Measurements from ENCODE around the gene STAC2.
A peak's percentile ranks its signal among the peaks of the same experiment; 100 is the strongest.

Gene STAC2

GRCh38 chr17:39167476-39167875 is 58.3 kb downstream of the STAC2 start:
- no peak overlapping the region for H3K4me3 ChIP-seq (ENCODE audit: low read length)
- H3K9ac ChIP-seq (ENCODE audit: low read length), result no peak overlapping the region
- H4K5ac ChIP-seq (ENCODE audit: low read length), result no peak overlapping the region
- no peak overlapping the region for H3K4ac ChIP-seq (ENCODE audit: low read depth, low read length)
- no peak overlapping the region for H3K56ac ChIP-seq (ENCODE audit: low read length)
- no peak overlapping the region for H3K18ac ChIP-seq (ENCODE audit: low read length)
- no peak overlapping the region for H2BK5ac ChIP-seq (ENCODE audit: low read length)
- H2AK5ac ChIP-seq (ENCODE audit: low read length), result no peak overlapping the region
- no CpG with 5 or more reads among the region's 2 CpGs for WGBS (ENCODE audit: extremely low coverage, insufficient coverage, low lambda C conversion rate)
- H3K79me1 ChIP-seq (ENCODE audit: low read length), result no peaks in the 10 kb centered on the region
- H3K27me3 ChIP-seq (ENCODE audit: insufficient read depth, low read length, poor library complexity), result peaks cover 10% of the 10 kb centered on the region
- H2BK15ac ChIP-seq (replicated peaks; ENCODE audit: low read depth), result no peak overlapping the region
- H3K4me2 ChIP-seq (ENCODE audit: low read length), result no peak overlapping the region
- H2BK120ac ChIP-seq (ENCODE audit: low read depth, low read length), result no peak overlapping the region
- no peak overlapping the region for H3K23ac ChIP-seq (ENCODE audit: low read length)
- no peaks in the 10 kb centered on the region for H3K79me2 ChIP-seq (ENCODE audit: control insufficient read depth, insufficient read depth, low read length)
- H3K36me3 ChIP-seq (ENCODE audit: control insufficient read depth, insufficient read depth, low read length), result no peaks in the 10 kb centered on the region
- H3K4me1 ChIP-seq (ENCODE audit: control insufficient read depth, low read depth, low read length), result no peaks in the 10 kb centered on the region
- DNase-seq, result no peak
- H3K27ac ChIP-seq (ENCODE audit: low read depth, low read length), result no peak overlapping the region
- no peak overlapping the region for H4K8ac ChIP-seq (ENCODE audit: low read depth, low read length)

GRCh38 chr17:39166437-39167335 is 59.1 kb downstream of the STAC2 start:
- Histone ChIP-seq H3K4ac (ENCODE audit: low read depth, low read length) (no peak overlapping the region), H3K4me1 (ENCODE audit: control insufficient read depth, low read depth, low read length) (no peaks in the 10 kb centered on the region), H3K36me3 (ENCODE audit: control insufficient read depth, insufficient read depth, low read length) (no peaks in the 10 kb centered on the region), H4K5ac (ENCODE audit: low read length) (no peak overlapping the region), H2BK120ac (ENCODE audit: low read depth, low read length) (no peak overlapping the region), H2BK15ac (replicated peaks; ENCODE audit: low read depth) (no peak overlapping the region), H2BK5ac (ENCODE audit: low read length) (no peak overlapping the region), H3K27ac (ENCODE audit: low read depth, low read length) (no peak overlapping the region), H3K27me3 (ENCODE audit: insufficient read depth, low read length, poor library complexity) (peaks cover 10% of the 10 kb centered on the region), H3K4me2 (ENCODE audit: low read length) (no peak overlapping the region), H3K23ac (ENCODE audit: low read length) (no peak overlapping the region), H3K79me2 (ENCODE audit: control insufficient read depth, insufficient read depth, low read length) (no peaks in the 10 kb centered on the region), H3K9ac (ENCODE audit: low read length) (no peak overlapping the region), H3K56ac (ENCODE audit: low read length) (no peak overlapping the region), H4K8ac (ENCODE audit: low read depth, low read length) (no peak overlapping the region), H3K4me3 (ENCODE audit: low read length) (no peak overlapping the region), H3K18ac (ENCODE audit: low read length) (no peak overlapping the region), H2AK5ac (ENCODE audit: low read length) (no peak overlapping the region), H3K79me1 (ENCODE audit: low read length) (no peaks in the 10 kb centered on the region)
- DNase-seq, result no peak
- WGBS (ENCODE audit: extremely low coverage, insufficient coverage, low lambda C conversion rate), result no CpG with 5 or more reads among the region's 7 CpGs

DNA sequence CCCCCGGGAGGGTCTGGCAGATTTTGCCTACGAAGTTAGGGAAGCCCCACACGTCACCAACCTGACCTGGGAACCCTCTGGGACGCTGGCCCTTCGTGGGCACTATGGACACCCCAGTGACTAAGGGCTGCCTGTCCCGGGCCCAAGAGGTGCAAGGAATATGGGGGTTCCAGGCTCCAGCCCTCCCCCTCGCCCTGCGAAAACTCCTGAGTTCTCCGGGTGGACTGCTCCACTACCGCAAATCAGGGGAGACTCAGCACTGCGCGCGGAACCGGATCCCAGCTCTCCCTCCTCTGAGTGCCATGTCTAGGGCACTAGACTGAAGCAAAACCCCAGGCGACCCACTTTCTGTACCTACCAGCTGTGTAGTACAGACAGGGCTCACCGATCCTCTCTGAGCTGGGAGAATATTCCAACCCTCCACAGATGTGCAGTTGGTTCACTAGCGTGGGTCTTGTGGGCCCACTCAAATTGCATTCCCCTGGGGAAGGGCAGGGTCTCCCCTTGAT is 59.9 kb downstream of the STAC2 start, which contains the start of gene ARL5C:
ARL5C (minus strand) TSS at position 321 of the 509 bp plus-strand sequence. CDS start 401 bp downstream, outside the sequence.
- H3K18ac ChIP-seq (ENCODE audit: low read length), result no peak within 1 kb of the TSS
- H2BK15ac ChIP-seq (replicated peaks; ENCODE audit: low read depth), result no peak within 1 kb of the TSS
- H3K23ac ChIP-seq (ENCODE audit: low read length), result no peak within 1 kb of the TSS
- H4K8ac ChIP-seq (ENCODE audit: low read depth, low read length), result no peak within 1 kb of the TSS
- H3K4me2 ChIP-seq (ENCODE audit: low read length), result peak within 1 kb of the TSS; percentile 90
- H3K27me3 ChIP-seq (ENCODE audit: insufficient read depth, low read length, poor library complexity), result peaks cover 10% of the 10 kb centered on the region
- H3K79me1 ChIP-seq (ENCODE audit: low read length), result no peaks in the 10 kb centered on the region
- peak within 1 kb of the TSS; percentile 89 for H3K56ac ChIP-seq (ENCODE audit: low read length)
- H2AK5ac ChIP-seq (ENCODE audit: low read length), result no peak within 1 kb of the TSS
- DNase-seq, result no peak
- H2BK120ac ChIP-seq (ENCODE audit: low read depth, low read length), result no peak within 1 kb of the TSS
- WGBS (ENCODE audit: extremely low coverage, insufficient coverage, low lambda C conversion rate), result no CpG with 5 or more reads among the region's 17 CpGs
- H3K36me3 ChIP-seq (ENCODE audit: control insufficient read depth, insufficient read depth, low read length), result no peaks in the 10 kb centered on the region
- H3K79me2 ChIP-seq (ENCODE audit: control insufficient read depth, insufficient read depth, low read length), result no peaks in the 10 kb centered on the region
- peak within 1 kb of the TSS; percentile 62 for H3K9ac ChIP-seq (ENCODE audit: low read length)
- no peak within 1 kb of the TSS for H3K4ac ChIP-seq (ENCODE audit: low read depth, low read length)
- H3K4me1 ChIP-seq (ENCODE audit: control insufficient read depth, low read depth, low read length), result no peaks in the 10 kb centered on the region
- H4K5ac ChIP-seq (ENCODE audit: low read length), result no peak within 1 kb of the TSS
- H3K27ac ChIP-seq (ENCODE audit: low read depth, low read length), result no peak within 1 kb of the TSS
- H2BK5ac ChIP-seq (ENCODE audit: low read length), result no peak within 1 kb of the TSS
- H3K4me3 ChIP-seq (ENCODE audit: low read length), result peak within 1 kb of the TSS; percentile 46

GRCh38 chr17:39165178-39165840 is 60.4 kb downstream of the STAC2 start:
- no peak overlapping the region for H2AK5ac ChIP-seq (ENCODE audit: low read length)
- peak overlapping the region; percentile 62 for H3K9ac ChIP-seq (ENCODE audit: low read length)
- H3K79me1 ChIP-seq (ENCODE audit: low read length), result no peaks in the 10 kb centered on the region
- H3K79me2 ChIP-seq (ENCODE audit: control insufficient read depth, insufficient read depth, low read length), result no peaks in the 10 kb centered on the region
- no peak overlapping the region for H2BK5ac ChIP-seq (ENCODE audit: low read length)
- no peak overlapping the region for H2BK15ac ChIP-seq (replicated peaks; ENCODE audit: low read depth)
- H4K5ac ChIP-seq (ENCODE audit: low read length), result no peak overlapping the region
- no peak overlapping the region for H3K23ac ChIP-seq (ENCODE audit: low read length)
- no peak overlapping the region for H3K4ac ChIP-seq (ENCODE audit: low read depth, low read length)
- no peaks in the 10 kb centered on the region for H3K4me1 ChIP-seq (ENCODE audit: control insufficient read depth, low read depth, low read length)
- peak overlapping the region; percentile 90 for H3K4me2 ChIP-seq (ENCODE audit: low read length)
- DNase-seq, result no peak
- no CpG with 5 or more reads among the region's 51 CpGs for WGBS (ENCODE audit: extremely low coverage, insufficient coverage, low lambda C conversion rate)
- peak overlapping the region; percentile 46 for H3K4me3 ChIP-seq (ENCODE audit: low read length)
- H3K18ac ChIP-seq (ENCODE audit: low read length), result no peak overlapping the region
- H3K56ac ChIP-seq (ENCODE audit: low read length), result peak overlapping the region; percentile 89
- no peak overlapping the region for H2BK120ac ChIP-seq (ENCODE audit: low read depth, low read length)
- peaks cover 10% of the 10 kb centered on the region for H3K27me3 ChIP-seq (ENCODE audit: insufficient read depth, low read length, poor library complexity)
- H3K27ac ChIP-seq (ENCODE audit: low read depth, low read length), result no peak overlapping the region
- no peaks in the 10 kb centered on the region for H3K36me3 ChIP-seq (ENCODE audit: control insufficient read depth, insufficient read depth, low read length)
- H4K8ac ChIP-seq (ENCODE audit: low read depth, low read length), result no peak overlapping the region

DNA sequence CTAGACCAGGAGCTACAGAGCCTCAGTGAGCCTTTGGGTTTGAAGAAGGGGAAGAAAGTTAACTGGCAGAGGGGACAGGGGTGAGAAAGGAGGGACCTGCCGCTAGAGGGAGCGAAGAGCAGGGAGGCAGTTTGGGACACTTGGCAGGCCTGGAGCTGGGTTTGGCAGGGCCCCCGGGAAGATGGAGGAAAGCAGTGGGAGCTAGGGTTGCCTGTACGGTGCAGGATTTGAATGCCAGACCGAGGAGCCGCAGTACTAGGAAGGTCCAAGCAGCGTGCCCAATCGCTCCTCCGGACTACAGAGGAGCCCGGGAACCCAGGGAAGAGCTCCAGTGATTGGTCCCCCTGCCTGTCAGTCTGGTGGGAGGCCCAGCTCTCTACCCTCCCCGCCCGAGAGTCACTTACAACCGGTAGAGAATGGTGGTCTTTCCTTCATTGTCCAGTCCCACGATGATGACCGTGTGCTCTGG is 61.0 kb downstream of the STAC2 start:
- H3K9ac ChIP-seq (ENCODE audit: low read length), result peak overlapping the region; percentile 62
- H2AK5ac ChIP-seq (ENCODE audit: low read length), result no peak overlapping the region
- no peak overlapping the region for H4K8ac ChIP-seq (ENCODE audit: low read depth, low read length)
- peaks cover 10% of the 10 kb centered on the region for H3K27me3 ChIP-seq (ENCODE audit: insufficient read depth, low read length, poor library complexity)
- H2BK120ac ChIP-seq (ENCODE audit: low read depth, low read length), result no peak overlapping the region
- no peak overlapping the region for H3K4ac ChIP-seq (ENCODE audit: low read depth, low read length)
- no CpG with 5 or more reads among the region's 15 CpGs for WGBS (ENCODE audit: extremely low coverage, insufficient coverage, low lambda C conversion rate)
- no peak overlapping the region for H3K23ac ChIP-seq (ENCODE audit: low read length)
- no peak overlapping the region for H4K5ac ChIP-seq (ENCODE audit: low read length)
- H3K18ac ChIP-seq (ENCODE audit: low read length), result no peak overlapping the region
- H3K27ac ChIP-seq (ENCODE audit: low read depth, low read length), result no peak overlapping the region
- H3K79me2 ChIP-seq (ENCODE audit: control insufficient read depth, insufficient read depth, low read length), result no peaks in the 10 kb centered on the region
- no peaks in the 10 kb centered on the region for H3K36me3 ChIP-seq (ENCODE audit: control insufficient read depth, insufficient read depth, low read length)
- peak; percentile 97 for DNase-seq
- peak overlapping the region; percentile 89 for H3K56ac ChIP-seq (ENCODE audit: low read length)
- H2BK15ac ChIP-seq (replicated peaks; ENCODE audit: low read depth), result no peak overlapping the region
- H3K4me3 ChIP-seq (ENCODE audit: low read length), result peak overlapping the region; percentile 46
- H3K79me1 ChIP-seq (ENCODE audit: low read length), result no peaks in the 10 kb centered on the region
- peak overlapping the region; percentile 90 for H3K4me2 ChIP-seq (ENCODE audit: low read length)
- no peaks in the 10 kb centered on the region for H3K4me1 ChIP-seq (ENCODE audit: control insufficient read depth, low read depth, low read length)
- no peak overlapping the region for H2BK5ac ChIP-seq (ENCODE audit: low read length)
